Occipital lobe (tissue), 2 donors: ENCODE results near the gene CCDC85B. TPM values are rescaled to one million over a fixed set of nuclear protein-coding genes. Genes with fewer than 3 reads are reported as not detected.

ENCODE experiments used
- DNase-seq: peaks from one replicate; lab custom pipeline; 2025; lab: John Stamatoyannopoulos, UW
- total RNA-seq: library from RNA; depleted of rRNA; stranded (reverse); fragments of >200 nt; gene quantifications from one replicate; pipeline ENCODE4 v1.2.3, GENCODE V29; 2014

CCDC85B gene
- total RNA-seq, 1 donor from 2014 or later = 14.0 TPM

DNA sequence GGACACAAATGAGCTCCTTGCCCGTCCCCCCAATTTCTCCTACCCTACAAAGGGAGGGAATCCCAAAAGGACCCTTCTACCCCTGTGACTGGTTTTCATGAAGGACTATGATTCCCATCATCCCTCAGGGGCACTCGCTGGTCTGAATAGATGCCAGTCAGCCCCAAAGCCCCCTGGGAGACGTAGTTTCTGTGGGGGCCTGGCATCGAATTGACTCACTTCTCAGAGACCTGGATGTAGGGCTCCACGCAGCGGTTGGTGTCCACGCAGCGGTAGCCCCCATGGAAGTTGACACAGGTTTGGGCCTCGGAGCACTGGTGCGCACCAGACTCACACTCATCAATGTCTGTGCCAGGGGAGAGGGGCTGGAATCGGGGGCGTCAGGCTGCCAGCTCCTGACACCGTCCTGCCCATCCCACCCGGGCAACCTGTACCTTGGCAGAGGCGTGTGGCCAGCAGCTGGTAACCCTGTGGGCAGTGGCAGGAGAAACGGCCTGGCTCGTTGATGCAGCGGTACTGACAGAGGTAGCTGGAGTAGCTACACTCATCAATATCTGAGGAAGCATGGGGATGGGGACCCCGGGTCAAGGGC, 22.3 kb upstream of the CCDC85B start:
- DNase-seq = peak; percentile 22

DNA sequence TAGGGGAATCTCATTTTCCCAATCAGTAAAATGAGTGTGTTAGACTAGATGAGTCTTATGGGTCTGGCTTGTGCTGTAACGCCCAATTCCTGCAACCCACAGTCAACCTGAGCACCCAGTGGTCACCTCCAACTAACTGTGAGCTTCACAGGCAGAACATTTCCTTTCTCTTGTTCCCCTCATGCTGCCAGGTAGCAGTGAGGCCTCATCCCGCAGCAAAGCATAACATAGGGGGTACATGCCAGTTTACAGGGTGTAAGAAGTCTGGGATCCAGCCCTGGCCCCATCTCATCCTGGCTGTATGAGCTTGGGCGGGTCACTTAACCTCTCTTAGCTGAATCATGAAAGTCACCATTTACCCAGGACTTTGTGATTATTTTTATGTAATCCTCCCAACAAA, 21.6 kb upstream of the CCDC85B start:
- no peak for DNase-seq

DNA sequence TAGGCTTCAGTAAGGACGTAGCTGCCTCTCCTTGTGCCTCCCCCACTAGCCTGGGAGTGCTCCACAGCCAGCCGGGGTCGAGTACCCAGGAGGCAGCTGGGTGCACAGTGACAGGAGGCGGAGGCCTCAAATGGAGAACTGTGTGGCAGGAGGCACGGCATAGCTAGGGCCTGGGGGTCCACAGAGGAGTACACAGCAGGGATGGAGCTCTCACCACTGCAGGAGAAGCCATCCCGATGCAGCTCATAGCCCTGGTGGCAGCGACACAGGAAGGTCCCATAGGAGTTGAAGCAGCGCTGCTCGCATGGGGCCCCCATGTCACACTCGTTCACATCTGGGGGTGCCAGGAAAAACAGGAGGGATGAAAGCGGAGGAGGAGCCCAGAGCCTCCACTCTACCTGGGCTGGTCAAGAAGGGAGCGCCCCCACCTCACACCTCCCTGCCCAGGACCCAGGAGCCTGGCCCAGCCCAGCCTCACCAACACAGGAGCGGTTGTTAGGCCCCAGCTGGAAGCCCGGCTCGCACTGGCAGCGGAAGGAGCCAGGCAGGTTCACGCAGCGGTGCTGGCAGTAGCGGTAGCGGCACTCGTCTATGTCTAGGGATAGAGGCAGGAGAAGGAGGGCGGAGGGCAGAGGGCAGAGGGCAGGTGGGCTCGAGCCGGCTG, 20.7 kb upstream of the CCDC85B start:
- DNase-seq = no peak

DNA sequence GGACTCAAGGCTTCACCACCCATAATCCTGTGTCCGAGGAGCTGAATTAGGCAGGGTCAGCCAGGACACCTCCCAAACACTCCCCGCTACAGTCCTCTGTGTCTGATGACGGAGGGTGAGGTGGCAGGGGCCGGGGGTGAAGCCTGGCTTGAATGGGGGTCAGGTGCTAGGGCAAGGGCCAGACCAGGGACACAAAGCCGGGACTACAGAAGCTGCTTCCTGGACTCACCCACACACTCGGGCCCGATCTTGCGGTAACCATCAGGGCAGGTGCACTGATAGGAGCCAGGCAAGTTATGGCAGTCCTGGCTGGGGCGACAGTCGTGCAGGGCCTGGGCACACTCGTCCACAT, 20.2 kb upstream of the CCDC85B start:
- DNase-seq = no peak

DNA sequence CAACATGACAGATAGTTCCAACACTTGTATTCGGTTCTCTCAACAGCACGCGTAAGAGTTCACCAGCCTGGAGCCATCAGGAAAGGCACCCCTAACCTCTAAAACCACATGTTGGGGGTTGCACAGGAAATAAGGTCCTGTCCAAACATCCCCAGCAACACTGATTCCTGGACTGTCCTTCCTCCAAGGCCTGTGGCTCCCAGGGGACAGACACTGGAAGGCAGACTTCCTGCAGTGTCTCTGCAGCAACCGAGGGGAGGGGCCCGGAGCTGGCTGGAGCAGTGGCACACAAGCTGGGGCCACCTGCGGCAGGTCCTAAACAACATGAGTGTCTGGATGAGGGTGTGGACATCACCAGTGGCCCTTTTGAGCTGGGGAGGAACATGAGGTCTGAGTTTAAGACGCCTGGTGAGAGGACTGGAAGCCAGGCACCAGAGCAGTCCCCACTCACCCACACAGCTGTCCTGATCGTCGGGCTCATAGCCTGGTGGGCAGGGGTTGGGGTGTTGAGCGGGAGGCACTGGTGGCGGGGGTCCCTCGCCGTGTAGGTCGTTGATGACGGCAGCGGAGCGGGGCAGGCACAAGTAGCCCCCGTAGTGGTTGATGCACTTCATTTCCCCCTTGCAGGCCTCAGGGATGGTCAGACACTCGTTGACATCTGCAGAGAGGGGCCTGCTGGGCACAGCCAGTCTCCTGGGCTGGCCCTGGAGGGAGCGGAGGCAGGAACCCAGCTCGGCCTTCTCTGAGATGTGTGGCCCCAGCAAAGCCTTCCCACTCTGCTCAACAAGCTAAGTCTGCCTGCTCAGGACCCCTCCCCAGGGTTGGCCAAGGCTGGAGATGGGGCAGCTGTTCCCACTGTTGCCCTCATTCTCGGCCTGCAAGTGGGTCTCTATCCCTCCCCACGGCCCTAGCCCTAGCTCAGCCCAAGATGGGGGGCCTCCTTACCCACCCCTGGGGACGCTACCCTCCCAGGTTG, 19.5 kb upstream of the CCDC85B start:
- DNase-seq = no peak

GRCh38 chr11:65871811-65872548, 18.5 kb upstream of the CCDC85B start:
- no peak for DNase-seq

- peak; percentile 18 for DNase-seq
These were observed 17.7 kb upstream of the CCDC85B start, which contains the start of gene EFEMP2 for GRCh38 chr11:65872586-65873317. TSS of gene EFEMP2 (minus strand) at chr11:65872800. CDS start at chr11:65872354, 446 bp downstream.

DNA sequence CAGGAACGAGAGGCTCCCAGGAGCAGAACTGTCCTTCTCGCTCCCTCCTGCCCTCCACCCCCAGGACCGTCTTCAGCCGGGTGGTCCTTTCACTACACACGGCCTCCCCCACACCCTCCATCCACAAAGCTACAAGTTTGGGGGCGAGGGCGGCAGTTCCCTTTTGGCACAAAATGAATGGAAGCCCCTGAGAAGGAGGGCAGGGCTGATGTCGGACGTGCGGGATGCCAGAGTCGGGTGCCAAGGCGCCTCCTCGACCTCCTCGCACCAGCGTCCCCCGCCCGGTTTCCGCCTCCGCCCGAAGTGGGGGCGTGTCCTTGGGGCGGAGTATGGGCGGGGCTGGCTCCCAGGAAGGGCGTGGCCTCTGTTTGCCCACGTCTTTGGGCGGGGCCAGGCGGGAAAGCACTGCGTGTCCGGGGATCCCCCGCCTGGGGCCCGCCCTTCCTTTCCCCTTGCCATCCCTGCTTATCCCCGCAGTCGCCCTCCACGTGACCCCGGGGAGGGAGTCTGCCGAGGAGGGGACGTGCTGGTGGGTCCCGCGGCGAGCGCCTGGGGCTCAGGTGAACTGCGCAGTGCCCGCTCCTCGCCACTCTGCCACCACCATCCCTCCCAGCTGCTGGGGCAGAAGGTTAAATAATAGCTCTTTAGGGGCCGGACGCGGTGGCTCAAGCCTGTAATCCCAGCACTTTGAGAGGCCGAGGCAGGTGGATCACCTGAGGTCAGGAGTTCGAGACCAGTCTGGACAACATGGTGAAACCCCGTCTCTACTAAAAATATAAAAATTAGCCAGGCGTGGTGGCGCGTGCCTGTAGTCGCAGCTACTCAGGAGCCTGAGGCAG, 16.9 kb upstream of the CCDC85B start:
- DNase-seq = peak; percentile 84

GRCh38 chr11:65879617-65880016, 10.9 kb upstream of the CCDC85B start, which contains the start of gene CTSW:
TSS of gene CTSW (plus strand) at chr11:65879837. CDS start at chr11:65879855, 18 bp downstream.
- no peak for DNase-seq

DNA sequence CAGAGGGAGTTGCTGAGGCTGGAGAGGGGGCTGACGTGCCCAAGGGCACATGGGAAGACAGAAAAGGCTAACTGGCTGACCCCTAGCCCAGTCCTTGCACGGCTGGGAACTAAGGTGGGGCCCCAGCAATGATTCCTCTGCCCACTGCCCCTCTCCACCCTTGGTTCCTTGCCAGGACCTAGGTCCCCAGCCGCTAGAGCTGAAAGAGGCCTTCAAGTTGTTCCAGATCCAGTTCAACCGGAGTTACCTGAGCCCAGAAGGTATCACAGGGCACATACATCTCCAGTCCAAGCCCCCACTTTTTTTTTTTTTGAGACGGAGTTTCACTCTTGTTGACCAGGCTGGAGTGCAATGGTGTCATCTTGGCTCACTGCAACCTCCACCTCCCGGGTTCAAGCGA, 10.4 kb upstream of the CCDC85B start:
- no peak for DNase-seq

DNA sequence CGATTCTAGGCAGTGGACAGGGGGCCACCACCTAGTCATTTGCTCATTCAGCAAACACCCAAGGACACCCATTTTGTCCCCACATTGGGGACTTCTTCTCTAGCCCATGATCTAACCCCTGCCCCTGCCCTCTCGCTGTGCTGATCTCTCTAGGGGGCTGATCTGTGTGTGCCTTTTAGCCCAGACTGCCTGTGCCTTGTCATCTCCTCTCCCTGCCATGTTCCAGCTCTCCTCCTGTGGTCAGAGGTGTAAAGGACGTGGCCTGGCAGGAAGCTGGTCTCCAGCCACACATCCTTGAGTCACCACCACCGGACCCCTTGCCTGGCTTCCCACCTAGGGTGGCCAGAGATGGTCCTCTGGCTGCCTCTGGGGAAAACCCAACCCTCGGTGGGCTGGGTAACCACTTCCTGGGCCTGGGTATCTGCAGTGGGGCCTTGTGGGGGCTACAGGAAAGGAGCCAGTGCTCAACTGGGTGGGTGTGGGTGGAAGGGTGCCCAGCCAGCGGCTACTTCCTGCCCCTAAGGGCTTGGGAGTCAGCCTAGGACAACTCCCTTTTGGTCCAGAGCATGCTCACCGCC, 9.5 kb upstream of the CCDC85B start:
- DNase-seq = no peak

DNA sequence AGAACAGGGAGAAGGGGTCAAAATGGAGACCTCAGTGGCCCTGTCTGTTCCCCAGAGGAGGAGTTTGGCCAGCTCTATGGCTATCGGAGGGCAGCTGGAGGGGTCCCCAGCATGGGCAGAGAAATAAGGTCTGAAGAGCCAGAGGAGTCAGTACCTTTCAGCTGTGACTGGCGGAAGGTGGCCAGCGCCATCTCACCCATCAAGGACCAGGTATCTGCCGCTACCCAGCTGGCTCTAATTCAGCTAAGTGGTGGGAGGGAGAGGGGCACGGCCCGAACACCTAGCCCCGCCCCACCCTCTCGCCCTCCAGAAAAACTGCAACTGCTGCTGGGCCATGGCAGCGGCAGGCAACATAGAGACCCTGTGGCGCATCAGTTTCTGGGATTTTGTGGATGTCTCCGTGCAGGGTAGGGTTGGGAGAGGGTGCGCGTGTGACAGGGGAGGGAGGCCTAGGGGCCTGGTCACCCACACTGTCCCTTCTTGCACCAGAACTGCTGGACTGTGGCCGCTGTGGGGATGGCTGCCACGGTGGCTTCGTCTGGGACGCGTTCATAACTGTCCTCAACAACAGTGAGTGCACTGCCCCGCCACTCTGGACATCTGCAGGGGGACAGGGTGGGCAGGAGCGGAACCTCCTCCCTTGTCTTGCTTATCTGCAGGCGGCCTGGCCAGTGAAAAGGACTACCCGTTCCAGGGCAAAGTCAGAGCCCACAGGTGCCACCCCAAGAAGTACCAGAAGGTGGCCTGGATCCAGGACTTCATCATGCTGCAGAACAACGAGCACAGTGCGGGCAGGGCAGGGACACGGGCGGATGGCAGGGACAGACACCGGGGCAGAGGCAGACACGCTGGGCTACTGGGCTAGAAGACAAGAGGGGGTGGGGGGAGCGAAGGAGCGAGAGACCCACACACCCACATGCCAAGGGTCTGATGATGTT, 8.1 kb upstream of the CCDC85B start:
- DNase-seq = no peak

DNA sequence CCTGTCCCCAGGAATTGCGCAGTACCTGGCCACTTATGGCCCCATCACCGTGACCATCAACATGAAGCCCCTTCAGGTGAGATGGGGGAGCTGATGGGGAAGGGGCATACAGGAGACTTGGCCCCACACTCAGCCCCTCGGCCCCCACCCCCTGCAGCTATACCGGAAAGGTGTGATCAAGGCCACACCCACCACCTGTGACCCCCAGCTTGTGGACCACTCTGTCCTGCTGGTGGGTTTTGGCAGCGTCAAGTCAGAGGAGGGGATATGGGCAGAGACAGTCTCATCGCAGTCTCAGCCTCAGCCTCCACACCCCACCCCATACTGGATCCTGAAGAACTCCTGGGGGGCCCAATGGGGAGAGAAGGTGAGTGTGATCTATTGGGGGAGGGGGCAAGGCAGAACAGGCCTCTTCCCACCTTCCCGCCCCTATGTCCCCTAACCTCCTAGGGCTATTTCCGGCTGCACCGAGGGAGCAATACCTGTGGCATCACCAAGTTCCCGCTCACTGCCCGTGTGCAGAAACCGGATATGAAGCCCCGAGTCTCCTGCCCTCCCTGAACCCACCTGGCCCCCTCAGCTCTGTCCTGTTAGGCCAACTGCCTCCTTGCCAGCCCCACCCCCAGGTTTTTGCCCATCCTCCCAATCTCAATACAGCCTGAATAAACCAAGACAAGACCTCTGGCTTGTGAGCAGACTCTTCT, 7.3 kb upstream of the CCDC85B start:
- no peak for DNase-seq

DNA sequence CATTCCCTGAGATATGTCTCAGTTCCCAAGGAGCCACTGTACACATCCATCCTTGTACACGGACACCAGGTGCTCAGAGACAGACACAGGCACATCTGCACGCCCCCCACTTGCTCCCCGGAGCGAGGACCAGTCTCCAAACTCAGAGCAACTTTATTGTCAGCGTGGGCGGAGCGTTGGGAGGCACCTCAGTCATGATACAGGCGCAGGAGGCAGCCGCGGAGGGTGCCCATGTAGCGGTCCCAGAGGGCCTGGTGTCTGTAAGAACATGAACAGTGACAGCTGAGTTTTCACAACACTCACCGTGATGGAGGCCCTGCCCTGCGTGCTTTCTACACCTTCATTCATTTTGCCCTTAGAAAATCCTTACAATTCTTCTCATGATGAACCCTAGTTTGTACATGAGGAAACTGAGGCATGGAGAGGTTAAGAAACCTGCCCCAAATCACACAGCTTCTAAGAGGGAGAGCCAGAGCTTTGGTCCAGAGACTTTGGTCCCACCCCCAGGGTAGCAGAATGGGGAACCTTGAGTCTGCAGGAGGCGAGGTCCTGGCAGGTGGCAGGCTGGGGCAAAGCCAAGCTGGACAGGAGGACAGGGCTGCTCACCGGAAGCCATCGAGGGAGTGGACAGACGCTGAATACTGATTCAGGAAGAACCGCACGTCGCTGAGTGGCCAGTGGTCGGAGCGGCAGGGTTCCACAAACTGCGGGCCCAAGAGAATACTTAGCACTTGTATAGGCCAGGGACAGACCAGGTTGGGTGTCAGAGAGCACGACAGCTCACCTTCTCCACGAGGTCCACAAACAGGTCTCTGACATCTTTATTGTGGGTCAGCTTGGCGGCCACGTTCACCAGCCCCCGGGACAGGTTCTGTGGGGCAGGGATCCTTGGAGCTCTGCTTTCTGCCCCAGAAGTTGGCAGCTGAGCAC, 6.4 kb upstream of the CCDC85B start:
- no peak for DNase-seq

- peak; percentile 55 for DNase-seq
These were observed 5.8 kb upstream of the CCDC85B start for GRCh38 chr11:65884716-65885092.

DNA sequence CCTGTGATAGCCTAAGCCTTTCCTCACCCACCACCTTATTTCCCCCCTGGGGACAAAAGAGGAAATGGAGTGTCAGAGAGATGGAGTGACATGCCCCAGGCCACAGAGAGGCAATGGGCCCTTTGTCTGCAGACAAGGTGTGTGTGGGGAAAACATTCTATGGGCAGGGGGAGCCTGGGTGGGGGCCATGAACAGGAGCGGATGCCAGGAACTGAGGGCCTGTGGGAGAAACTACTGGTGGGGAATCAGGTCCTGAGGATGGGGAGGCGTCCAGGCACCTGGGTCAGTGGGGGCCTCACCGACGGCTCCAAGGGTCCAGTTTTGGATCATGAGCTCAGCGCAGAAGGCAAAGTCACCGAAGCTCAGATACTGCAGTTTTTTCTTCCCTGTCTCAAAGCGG, 5.2 kb upstream of the CCDC85B start:
- no peak for DNase-seq
